ENCODE measurements around the gene C17orf75.

DNA sequence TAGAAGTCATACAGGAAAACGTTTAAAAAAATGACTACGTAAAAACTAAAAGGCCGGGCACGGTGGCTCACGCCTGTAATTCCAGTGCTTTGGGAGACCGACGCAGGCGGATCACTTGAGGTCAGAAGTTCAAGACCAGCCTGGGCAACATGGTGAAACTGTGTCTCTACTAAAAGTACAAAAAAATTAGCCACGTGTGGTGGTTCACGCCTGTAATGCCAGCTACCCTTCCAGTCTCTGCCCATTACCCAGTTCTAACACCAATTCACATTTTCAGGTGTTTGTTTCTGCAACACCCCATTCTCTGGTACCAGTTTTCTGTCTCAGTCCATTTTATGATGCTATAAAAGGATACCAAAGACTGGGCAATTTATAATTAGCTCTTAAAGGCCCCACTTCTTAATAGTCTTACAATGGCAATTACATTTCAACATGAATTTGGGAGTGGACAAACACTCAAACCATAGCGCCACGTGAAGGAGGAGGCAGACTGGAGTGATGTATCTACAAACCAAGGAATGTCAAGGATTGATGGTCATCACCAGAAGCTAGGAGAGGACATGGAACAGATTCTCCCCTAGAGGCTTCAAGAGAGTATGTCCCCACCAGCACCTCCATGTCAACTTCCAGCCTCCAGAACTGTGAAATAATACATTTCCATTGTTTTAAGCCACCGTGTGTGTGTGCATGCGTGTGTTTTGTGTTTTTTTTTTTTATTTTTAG lies 791 bp upstream of the C17orf75 start:
- TF ChIP-seq POLR2AphosphoS5 (IDR thresholded peaks at IDR 0.05) (no peak), CTCF (IDR thresholded peaks at IDR 0.05) (no peak)
